Gastroesophageal sphincter (tissue), 3 donors: Measurements from ENCODE around the gene DTNBP1.

Source experiments
- POLR2A ChIP-seq, 2 donors: fragments of 450-650 bp; IDR thresholded peaks; one replicate each; pipeline ENCODE4 v1.6.1; 2017; ENCODE audit warnings: antibody characterized with exemption in 2 of 2, mild to moderate bottlenecking in 2 of 2, moderate library complexity in 1 of 2
- TF ChIP-seq, protein P1 (sequence below), 4 experiments: fragments of 200-600 bp in 2 of 4; fragments of 450-650 bp in 2 of 4; sonication (generic) in 1 of 4; IDR thresholded peaks; one replicate each; pipeline ENCODE4 v1.5.1; 2017 to 2019; ENCODE audit warnings: antibody characterized with exemption in 4 of 4, mild to moderate bottlenecking in 2 of 4, moderate library complexity in 2 of 4

GRCh38 chr6:15530411-15530810 is 132.4 kb downstream of the DTNBP1 start:
- TF ChIP-seq, protein P1, sequence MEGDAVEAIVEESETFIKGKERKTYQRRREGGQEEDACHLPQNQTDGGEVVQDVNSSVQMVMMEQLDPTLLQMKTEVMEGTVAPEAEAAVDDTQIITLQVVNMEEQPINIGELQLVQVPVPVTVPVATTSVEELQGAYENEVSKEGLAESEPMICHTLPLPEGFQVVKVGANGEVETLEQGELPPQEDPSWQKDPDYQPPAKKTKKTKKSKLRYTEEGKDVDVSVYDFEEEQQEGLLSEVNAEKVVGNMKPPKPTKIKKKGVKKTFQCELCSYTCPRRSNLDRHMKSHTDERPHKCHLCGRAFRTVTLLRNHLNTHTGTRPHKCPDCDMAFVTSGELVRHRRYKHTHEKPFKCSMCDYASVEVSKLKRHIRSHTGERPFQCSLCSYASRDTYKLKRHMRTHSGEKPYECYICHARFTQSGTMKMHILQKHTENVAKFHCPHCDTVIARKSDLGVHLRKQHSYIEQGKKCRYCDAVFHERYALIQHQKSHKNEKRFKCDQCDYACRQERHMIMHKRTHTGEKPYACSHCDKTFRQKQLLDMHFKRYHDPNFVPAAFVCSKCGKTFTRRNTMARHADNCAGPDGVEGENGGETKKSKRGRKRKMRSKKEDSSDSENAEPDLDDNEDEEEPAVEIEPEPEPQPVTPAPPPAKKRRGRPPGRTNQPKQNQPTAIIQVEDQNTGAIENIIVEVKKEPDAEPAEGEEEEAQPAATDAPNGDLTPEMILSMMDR (IDR thresholded peaks at IDR 0.05), result no peak
- TF ChIP-seq POLR2A (IDR thresholded peaks at IDR 0.05), result no peak
